ENCODE data around the gene ME1.
A peak's percentile ranks its signal among the peaks of the same experiment; 100 is the strongest.

Gene ME1

GRCh38 chr6:83190626-83191025 is 240.2 kb downstream of the ME1 start:
- DNase-seq (ENCODE audit: low spot score) = no peak

- no peak for DNase-seq (ENCODE audit: low spot score)
These were observed 242.3 kb downstream of the ME1 start for GRCh38 chr6:83188501-83188900.

- no peak for DNase-seq (ENCODE audit: low spot score)
These were observed 245.8 kb downstream of the ME1 start for GRCh38 chr6:83185096-83185495.

- peak; percentile 70 for DNase-seq (ENCODE audit: low spot score)
These were observed 247.6 kb downstream of the ME1 start for GRCh38 chr6:83183082-83183828.

DNA sequence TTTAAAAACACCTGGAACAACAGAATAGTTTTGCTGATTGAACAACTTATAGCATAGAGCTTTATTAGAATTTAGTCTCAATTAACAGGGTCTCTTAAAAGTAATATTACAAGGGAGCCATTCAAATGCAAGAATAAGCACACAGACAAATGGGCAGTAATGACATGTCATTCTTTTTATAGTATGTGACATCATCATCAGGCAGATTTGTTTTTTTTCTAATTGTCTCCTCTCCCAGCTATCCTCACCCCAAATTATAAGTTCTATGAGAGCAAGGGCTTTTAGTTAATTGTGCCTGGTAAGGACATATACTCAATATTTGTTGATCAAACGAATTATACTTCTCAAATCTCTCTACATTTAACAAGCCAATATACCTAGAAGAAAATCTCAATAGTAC is 248.7 kb downstream of the ME1 start:
- no peak for DNase-seq (ENCODE audit: low spot score)

- DNase-seq (ENCODE audit: low spot score) = no peak
These were observed 250.4 kb downstream of the ME1 start for GRCh38 chr6:83180426-83180950.

DNA sequence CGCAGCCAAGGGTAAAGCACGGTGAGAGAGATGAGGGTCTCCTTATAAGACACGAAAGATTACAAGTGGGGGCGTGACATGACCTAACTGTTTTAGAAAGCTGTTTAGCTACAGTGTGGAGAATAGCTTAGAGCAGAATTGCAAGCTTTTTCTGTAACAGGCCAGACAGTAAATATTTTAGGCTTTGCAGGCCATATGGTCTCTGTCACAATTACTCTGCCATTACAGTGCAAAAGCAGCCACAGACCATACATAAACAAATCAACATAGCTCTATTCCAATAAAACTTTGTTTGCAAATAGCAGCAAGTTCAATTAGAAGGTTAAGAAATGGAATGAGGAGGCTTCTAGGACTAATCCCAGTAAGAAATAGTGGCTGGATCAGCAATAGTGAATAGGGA is 254.6 kb downstream of the ME1 start:
- no peak for DNase-seq (ENCODE audit: low spot score)

DNA sequence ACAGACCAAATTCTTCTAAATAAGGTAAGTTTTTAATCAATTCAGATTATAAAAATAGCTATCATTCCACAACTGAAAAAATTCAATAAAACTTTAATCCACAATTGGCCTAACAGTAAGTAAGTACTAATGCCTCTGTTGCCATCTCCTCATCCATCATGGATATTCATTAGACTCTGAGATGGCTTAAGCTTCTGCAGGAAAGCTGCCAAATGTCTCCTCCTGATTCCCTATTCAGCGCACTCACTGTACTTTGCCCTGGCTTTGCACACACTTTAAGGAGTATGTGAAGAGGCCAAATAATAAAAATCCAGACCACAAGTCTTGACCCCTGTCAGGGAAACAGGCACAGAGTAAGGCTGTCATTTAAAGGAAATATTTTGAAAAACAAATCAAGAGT is 261.3 kb downstream of the ME1 start:
- no peak for DNase-seq (ENCODE audit: low spot score)

DNA sequence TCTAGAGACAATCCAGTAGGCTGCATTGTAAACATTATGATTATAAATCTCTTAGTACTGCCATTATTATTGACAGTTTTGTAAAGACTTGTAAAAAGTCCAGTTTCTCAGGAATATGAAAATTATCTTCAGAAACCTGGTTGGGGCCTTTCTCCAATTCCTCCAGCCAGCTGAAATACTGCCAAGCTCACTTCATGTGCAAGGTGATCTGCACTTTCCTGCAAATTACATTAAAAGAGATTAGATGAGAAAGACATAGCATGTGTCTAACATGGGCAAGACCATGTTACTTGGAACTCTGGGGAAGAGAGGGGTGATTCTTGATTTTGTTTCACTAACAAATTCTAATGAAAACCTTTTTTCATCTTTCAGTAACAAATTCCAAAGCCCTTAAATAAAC is 261.7 kb downstream of the ME1 start:
- DNase-seq (ENCODE audit: low spot score) = no peak

DNA sequence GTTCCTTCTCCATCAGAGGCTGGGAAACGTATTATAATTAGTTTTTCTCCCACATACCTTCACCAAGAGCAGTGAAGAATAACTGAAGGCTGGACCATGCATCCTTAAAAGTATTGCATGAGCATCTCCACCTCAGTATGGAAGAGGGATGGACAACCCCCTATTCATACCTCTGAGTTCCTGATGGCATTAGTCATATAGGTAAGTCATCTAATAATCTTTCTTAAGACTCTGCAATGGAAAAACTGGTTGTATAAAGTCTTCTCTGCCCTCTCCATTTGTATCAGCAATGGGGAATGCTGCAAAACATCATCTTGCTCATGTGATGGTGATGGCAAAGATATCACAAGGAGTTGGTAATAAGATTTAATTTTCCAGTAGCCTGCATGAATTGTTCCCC is 262.3 kb downstream of the ME1 start:
- no peak for DNase-seq (ENCODE audit: low spot score)

DNA sequence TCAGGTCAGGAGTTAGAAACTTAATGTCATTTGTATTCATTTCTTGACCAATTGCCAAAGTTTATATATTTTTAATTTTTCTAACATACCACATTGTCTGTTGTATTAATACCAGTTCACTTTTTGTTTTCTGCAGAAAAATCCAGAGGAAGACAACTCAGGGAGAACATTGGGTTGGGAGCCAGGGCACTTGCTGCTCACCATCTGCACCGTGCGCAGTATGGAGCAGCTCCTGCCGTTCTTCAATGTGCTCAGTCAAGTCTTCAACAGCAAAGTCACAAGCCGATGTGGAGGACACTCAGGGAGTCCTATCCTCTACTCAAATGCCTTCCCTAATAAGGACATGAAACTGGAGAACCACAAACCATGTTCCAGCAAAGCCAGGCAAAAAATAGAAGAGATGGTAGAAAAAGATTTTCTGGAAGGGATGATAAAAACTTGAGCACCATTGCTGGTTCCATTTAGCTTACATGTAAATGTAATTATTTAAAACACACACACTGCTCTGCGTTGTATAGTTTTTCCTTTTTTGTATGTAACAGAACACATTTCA is 263.0 kb downstream of the ME1 start:
- no peak for DNase-seq (ENCODE audit: low spot score)
